Mucosa of rectum (tissue), 2 donors: ENCODE results near the gene ADCY3.

Experiments used
- H3K27ac ChIP-seq, 2 donors: one replicate each; pipeline ENCODE4 v1.7.0; 2013; ENCODE audit warnings: inconsistent platforms in 2 of 2, low read depth in 2 of 2, low read length in 2 of 2
- H3K27me3 ChIP-seq, 2 donors: one replicate each; pipeline ENCODE4 v1.7.0; 2013; ENCODE audit warnings: low read length in 2 of 2; ENCODE audit not compliant: control insufficient read depth in 2 of 2, insufficient read depth in 2 of 2
- H3K36me3 ChIP-seq, 2 donors: one replicate each; pipeline ENCODE4 v1.7.0; 2013; ENCODE audit warnings: low read length in 2 of 2; ENCODE audit not compliant: control insufficient read depth in 2 of 2, insufficient read depth in 2 of 2
- H3K4me1 ChIP-seq, 2 donors: one replicate each; pipeline ENCODE4 v1.7.0; 2013; ENCODE audit warnings: low read length in 2 of 2, mild to moderate bottlenecking in 1 of 2; ENCODE audit not compliant: control insufficient read depth in 2 of 2, insufficient read depth in 2 of 2
- H3K4me3 ChIP-seq, 2 donors: one replicate each; pipeline ENCODE4 v1.7.0; 2013; ENCODE audit warnings: low read length in 2 of 2
- H3K9ac ChIP-seq, 2 donors: one replicate each; pipeline ENCODE4 v1.7.0; 2013; ENCODE audit warnings: low read length in 2 of 2, low read depth in 1 of 2, mild to moderate bottlenecking in 1 of 2
- H3K9me3 ChIP-seq, 2 donors: one replicate each; pipeline ENCODE4 v1.7.0; 2013; ENCODE audit warnings: low read length in 2 of 2; ENCODE audit not compliant: control insufficient read depth in 2 of 2
- donor health status: healthy.
- donor health status: Normal muscosa, but diverticular disease.

ADCY3 gene

DNA sequence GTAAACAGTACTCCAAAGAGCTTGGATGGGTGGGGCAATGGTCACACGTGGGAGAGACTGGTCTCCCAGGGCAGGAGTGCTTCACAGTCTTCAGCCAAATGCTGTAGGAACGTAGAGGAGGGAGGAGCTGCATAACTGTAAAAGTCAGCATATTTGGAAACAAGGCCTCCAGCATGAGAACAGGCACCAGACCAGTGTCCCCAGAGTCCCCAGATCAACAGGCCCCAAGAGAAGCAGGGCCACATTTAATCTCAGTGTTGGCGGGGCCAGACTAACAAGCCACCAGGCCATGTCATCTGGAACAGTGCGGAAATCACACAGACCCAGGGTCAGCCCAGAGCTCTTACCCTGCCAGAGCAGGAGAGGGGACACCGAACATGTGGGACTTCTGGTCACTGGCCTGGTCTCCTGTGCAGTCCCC is 63.2 kb downstream of the ADCY3 start:
- Histone ChIP-seq H3K36me3 (no peaks in the 10 kb centered on the region), H3K9ac (no peak overlapping the region), H3K27me3 (no peaks in the 10 kb centered on the region), H3K27ac (no peak overlapping the region), H3K4me1 (peaks cover 6 to 9% of the 10 kb centered on the region in 2 donors), H3K4me3 (no peak overlapping the region), H3K9me3 (no peaks in the 10 kb centered on the region)

GRCh38 chr2:24855726-24856125 is 64.3 kb downstream of the ADCY3 start:
- H3K4me1 ChIP-seq = peaks cover 6 to 9% of the 10 kb centered on the region in 2 donors
- H3K4me3 ChIP-seq = no peak overlapping the region
- H3K9me3 ChIP-seq = no peaks in the 10 kb centered on the region
- H3K9ac ChIP-seq = no peak overlapping the region
- H3K27me3 ChIP-seq = no peaks in the 10 kb centered on the region
- peak overlapping the region; percentile 45 to 61 for H3K27ac ChIP-seq
- no peaks in the 10 kb centered on the region for H3K36me3 ChIP-seq

DNA sequence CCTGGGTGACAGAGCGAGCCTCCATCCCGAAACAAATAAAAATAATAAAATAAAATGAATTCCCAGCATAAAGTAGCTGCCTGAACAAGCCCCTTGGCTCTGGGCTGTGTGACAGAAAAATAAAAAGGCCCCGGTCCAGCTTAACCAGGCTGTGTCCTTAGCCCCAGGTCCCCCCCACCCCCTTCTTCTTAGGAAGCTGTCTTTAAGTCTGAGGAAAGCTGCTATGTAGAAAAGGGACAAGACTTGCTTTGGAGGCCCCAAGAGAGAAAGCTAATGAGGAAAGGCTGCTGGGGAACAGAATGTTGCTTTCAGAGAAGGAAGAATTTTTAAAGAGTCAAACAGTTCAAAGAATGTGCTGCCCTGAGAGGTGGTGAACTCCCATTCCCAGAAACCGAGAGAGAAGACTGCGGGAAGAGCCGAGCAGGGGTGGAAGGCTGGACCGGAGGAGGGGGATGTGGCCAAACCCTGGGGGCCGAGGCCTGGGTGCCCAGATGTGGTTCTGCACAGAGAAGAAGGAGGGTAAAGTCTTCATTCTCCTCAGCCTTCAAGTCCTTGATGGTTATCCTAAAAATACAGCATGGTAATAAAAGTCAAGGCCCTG is 64.9 kb downstream of the ADCY3 start:
- H3K9me3 ChIP-seq = no peaks in the 10 kb centered on the region
- no peak overlapping the region for H3K9ac ChIP-seq
- H3K4me1 ChIP-seq = peaks cover 6 to 9% of the 10 kb centered on the region in 2 donors
- peak overlapping the region; percentile 45 to 61 for H3K27ac ChIP-seq
- H3K4me3 ChIP-seq = no peak overlapping the region
- no peaks in the 10 kb centered on the region for H3K36me3 ChIP-seq
- H3K27me3 ChIP-seq = no peaks in the 10 kb centered on the region

- H3K27ac ChIP-seq = no peak overlapping the region
- H3K4me1 ChIP-seq = peaks cover 6 to 9% of the 10 kb centered on the region in 2 donors
- no peaks in the 10 kb centered on the region for H3K36me3 ChIP-seq
- no peak overlapping the region for H3K9ac ChIP-seq
- H3K4me3 ChIP-seq = no peak overlapping the region
- no peaks in the 10 kb centered on the region for H3K27me3 ChIP-seq
- no peaks in the 10 kb centered on the region for H3K9me3 ChIP-seq
These were observed 66.0 kb downstream of the ADCY3 start for GRCh38 chr2:24853996-24854395.

DNA sequence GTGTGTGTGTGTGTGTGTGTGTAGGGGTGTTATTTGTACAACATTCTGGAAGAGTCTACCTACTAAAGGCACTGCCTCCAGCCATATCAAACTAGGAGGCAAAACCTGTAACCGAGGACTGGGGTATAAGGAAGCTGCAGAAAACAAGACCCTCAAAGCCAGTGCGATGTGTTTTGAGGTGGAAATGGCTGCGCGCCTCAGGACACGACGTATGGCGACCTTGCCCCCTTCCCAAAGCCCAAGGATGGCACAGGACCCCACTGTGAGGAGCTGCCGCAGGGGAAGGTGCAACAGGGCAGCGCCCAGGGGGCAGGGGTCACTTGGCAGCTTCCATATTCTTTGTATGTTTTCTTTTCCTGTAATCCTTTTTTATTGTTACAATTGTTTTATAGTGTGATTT is 67.0 kb downstream of the ADCY3 start:
- no peak overlapping the region for H3K4me3 ChIP-seq
- no peak overlapping the region for H3K9ac ChIP-seq
- no peaks in the 10 kb centered on the region for H3K36me3 ChIP-seq
- H3K27me3 ChIP-seq = no peaks in the 10 kb centered on the region
- no peak overlapping the region for H3K27ac ChIP-seq
- H3K4me1 ChIP-seq = peaks cover 6 to 9% of the 10 kb centered on the region in 2 donors
- H3K9me3 ChIP-seq = no peaks in the 10 kb centered on the region

DNA sequence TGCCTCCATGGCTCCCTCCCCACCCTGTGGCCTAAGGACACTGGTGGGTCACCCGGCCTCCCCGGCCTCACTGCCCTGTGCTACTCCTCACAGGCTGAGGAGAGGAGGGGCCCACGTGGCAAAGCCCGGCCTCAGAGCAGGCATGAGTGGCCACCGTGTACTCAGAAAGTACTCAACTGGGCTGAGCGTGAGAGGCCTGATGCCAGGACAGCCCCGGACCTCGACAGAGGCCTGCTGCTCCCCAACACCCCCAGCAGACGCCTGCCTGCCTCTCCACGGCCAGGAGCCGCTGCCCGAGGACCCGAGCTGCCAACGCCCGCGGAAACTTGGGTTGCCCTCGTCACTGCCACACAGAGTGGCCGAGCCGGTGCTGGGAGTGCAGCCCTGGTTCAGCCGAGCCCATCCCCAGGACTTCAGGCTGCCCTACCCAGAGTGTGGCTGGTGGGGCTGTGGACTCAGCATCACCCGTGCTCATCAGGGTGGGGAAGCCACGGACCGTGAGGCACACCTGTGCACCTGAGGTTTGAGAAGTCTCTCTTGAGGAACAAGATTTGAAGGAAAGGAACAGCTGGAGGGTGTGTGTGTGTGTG is 67.5 kb downstream of the ADCY3 start:
- peaks cover 6 to 9% of the 10 kb centered on the region in 2 donors for H3K4me1 ChIP-seq
- H3K4me3 ChIP-seq = no peak overlapping the region
- no peaks in the 10 kb centered on the region for H3K36me3 ChIP-seq
- H3K27me3 ChIP-seq = no peaks in the 10 kb centered on the region
- H3K9ac ChIP-seq = no peak overlapping the region
- no peaks in the 10 kb centered on the region for H3K9me3 ChIP-seq
- H3K27ac ChIP-seq = no peak overlapping the region

- H3K4me1 ChIP-seq = peaks cover 5 to 9% of the 10 kb centered on the region in 2 donors
- H3K27me3 ChIP-seq = no peaks in the 10 kb centered on the region
- H3K9ac ChIP-seq = no peak overlapping the region
- no peak overlapping the region for H3K27ac ChIP-seq
- no peaks in the 10 kb centered on the region for H3K9me3 ChIP-seq
- H3K4me3 ChIP-seq = no peak overlapping the region
- no peaks in the 10 kb centered on the region for H3K36me3 ChIP-seq
These were observed 68.0 kb downstream of the ADCY3 start for GRCh38 chr2:24852026-24852425.

DNA sequence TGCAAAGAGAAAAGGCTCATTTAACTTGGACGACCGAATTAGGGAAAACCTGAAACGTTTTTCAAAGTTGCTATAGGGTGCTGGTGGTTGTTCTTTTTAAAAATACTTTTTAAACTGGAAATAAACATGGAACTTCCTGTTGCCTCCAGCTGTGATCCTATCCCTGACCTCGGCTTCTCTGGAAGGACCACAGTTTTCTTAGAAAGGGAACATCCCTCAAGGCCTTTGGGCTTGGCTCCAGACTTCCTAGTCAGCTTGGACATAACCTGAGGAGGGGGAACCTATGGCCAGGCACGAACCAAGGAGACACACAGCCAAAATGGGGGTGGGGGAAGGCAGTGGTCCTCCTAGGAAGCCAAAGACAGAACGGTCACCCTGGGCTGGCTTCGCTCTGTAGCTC is 69.1 kb downstream of the ADCY3 start:
- Histone ChIP-seq H3K27ac (peak overlapping the region in 1 of 2 donors; percentile 17), H3K4me1 (peaks cover under 1 to 6% of the 10 kb centered on the region in 2 donors), H3K9ac (no peak overlapping the region), H3K36me3 (no peaks in the 10 kb centered on the region), H3K9me3 (no peaks in the 10 kb centered on the region), H3K4me3 (peak overlapping the region in 1 of 2 donors; percentile 5), H3K27me3 (no peaks in the 10 kb centered on the region)

DNA sequence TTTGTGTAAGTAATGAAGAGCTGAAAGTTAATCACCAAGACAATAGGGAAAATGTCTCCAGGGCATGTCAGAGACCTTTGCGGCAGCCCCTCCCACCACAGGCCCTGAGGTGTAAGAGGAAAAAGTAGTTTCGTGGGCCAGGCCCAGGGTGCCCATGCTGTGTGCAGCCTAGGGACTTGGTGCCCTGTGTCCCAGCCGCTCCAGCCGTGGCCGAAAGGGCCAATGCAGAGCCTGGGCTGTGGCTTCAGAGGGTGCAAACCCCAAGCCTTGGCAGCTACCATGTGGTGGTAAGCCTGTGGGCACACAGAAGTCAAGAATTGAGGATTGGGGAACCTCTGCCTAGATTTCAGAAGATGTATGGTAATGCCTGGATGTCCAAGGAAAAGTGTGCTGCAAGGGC is 74.3 kb downstream of the ADCY3 start:
- Histone ChIP-seq H3K9me3 (no peaks in the 10 kb centered on the region), H3K36me3 (peaks cover 3 to 6% of the 10 kb centered on the region in 2 donors), H3K9ac (no peak overlapping the region), H3K27ac (no peak overlapping the region), H3K4me3 (no peak overlapping the region), H3K27me3 (no peaks in the 10 kb centered on the region), H3K4me1 (no peaks in the 10 kb centered on the region)

- Histone ChIP-seq H3K9ac (no peak overlapping the region), H3K27me3 (no peaks in the 10 kb centered on the region), H3K27ac (no peak overlapping the region), H3K4me1 (no peaks in the 10 kb centered on the region), H3K9me3 (no peaks in the 10 kb centered on the region), H3K36me3 (peaks cover 5 to 9% of the 10 kb centered on the region in 2 donors), H3K4me3 (no peak overlapping the region)
These were observed 75.9 kb downstream of the ADCY3 start for GRCh38 chr2:24844023-24844685.
